Measurements from ENCODE around the gene SLAMF1. TPM values are rescaled to one million over a fixed set of nuclear protein-coding genes. Genes with fewer than 3 reads are reported as not detected.

The SLAMF1 gene
- total RNA-seq, 6 donors from 2014 or later: 0.11 to 3.9 (median 1.5) TPM

DNA sequence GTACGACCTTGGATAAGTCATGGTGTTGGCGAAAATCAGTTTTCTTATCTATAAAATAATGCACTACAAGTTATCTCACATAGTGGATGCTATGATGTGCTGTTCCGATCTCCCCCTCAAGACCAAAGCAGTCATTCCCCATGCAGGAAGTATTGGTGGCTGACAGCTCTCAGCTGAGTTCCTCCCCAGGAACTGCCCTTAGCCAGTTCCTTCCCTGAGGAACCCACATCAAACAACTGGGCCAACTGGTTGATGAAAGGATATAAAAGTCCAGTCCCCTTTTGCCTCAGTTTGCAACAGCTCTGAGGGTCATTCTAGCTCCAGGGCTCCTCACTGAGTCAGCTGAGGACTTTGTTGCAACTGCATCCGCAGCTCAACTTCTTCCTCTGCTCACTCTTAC, 16.1 kb upstream of the SLAMF1 start:
- Histone ChIP-seq H3K27ac (no peak overlapping the region), H3K4me1 (peaks cover 15 to 32% (median 25%) of the 10 kb centered on the region in 4 donors)
- WGBS, 2 donors: 79% methylated on average over 4 of the region's 4 CpGs

DNA sequence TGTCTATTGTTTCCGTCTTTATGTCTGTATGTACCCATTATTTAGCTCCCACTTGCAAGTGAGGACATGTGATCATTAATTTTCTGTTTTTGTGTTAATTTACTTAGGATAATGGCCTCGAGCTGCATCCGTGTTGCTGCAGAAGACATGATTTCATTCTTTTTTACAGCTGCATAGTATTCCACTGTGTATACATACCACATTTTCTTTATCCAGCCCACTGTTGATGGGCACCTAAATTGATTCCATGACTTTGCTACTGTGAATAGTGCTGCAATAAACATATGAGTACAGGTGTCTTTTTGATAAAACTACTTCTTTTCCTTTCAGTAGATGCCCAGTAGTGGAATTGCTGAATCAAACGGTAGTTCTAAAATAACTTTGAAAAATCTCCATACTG, 12.7 kb upstream of the SLAMF1 start:
- no peak for ATAC-seq (ENCODE audit: low FRiP score in 2 of 2)
- Histone ChIP-seq H3K9me3 (no peaks in the 10 kb centered on the region), H3K27ac (no peak overlapping the region), H3K36me3 (no peaks in the 10 kb centered on the region), H3K27me3 (no peaks in the 10 kb centered on the region), H3K4me3 (no peak overlapping the region), H3K4me1 (peaks cover 0 to 13% (median 6%) of the 10 kb centered on the region in 4 donors)
- no peak for DNase-seq
- TF ChIP-seq POLR2AphosphoS5 (IDR thresholded peaks at IDR 0.05) (no peak), EP300 (IDR thresholded peaks at IDR 0.05) (no peak), POLR2A (IDR thresholded peaks at IDR 0.05) (no peak)
- TF ChIP-seq, protein P1, sequence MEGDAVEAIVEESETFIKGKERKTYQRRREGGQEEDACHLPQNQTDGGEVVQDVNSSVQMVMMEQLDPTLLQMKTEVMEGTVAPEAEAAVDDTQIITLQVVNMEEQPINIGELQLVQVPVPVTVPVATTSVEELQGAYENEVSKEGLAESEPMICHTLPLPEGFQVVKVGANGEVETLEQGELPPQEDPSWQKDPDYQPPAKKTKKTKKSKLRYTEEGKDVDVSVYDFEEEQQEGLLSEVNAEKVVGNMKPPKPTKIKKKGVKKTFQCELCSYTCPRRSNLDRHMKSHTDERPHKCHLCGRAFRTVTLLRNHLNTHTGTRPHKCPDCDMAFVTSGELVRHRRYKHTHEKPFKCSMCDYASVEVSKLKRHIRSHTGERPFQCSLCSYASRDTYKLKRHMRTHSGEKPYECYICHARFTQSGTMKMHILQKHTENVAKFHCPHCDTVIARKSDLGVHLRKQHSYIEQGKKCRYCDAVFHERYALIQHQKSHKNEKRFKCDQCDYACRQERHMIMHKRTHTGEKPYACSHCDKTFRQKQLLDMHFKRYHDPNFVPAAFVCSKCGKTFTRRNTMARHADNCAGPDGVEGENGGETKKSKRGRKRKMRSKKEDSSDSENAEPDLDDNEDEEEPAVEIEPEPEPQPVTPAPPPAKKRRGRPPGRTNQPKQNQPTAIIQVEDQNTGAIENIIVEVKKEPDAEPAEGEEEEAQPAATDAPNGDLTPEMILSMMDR (IDR thresholded peaks at IDR 0.05): no peak
- WGBS, 2 donors: 95 to 98% methylated on average over 4 of the region's 4 CpGs

More for the DNA sequence above, 16.1 kb upstream of the SLAMF1 start:
- no peaks in the 10 kb centered on the region for H3K27me3 ChIP-seq
- H3K4me3 ChIP-seq: no peak overlapping the region
- no peak for TF ChIP-seq POLR2A (IDR thresholded peaks at IDR 0.05)
- TF ChIP-seq EP300 (IDR thresholded peaks at IDR 0.05): no peak
- TF ChIP-seq, protein P1 (IDR thresholded peaks at IDR 0.05): no peak
- TF ChIP-seq POLR2AphosphoS5 (IDR thresholded peaks at IDR 0.05): no peak
- H3K36me3 ChIP-seq: no peaks in the 10 kb centered on the region
- peak in 1 of 2 donors; percentile 28 for ATAC-seq (ENCODE audit: low FRiP score in 2 of 2)
- peak in 1 of 2 donors; percentile 28 for DNase-seq
- H3K9me3 ChIP-seq: no peaks in the 10 kb centered on the region

DNA sequence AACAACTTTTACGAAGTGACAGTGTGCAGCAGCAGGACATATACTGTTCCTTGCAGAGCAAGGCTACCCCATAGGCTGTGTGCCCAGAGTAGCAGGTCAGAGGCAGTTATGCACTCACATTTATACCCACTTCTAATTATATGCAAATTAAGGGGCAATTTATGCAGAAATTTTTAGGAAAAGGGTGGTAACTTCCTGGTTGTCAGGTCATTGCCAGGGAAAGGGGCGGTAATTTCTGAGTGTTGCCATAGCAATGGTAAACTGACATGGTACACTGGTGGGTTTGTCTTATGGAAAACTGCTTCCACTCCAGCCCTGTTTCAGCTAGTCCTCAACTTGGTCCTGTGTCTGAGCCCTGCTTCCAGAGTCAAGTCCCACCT, 12.0 kb upstream of the SLAMF1 start:
- 84 to 90% methylated on average over 2 of the region's 2 CpGs for WGBS, 2 donors
- ATAC-seq (ENCODE audit: low FRiP score in 2 of 2) (no peak), DNase-seq (no peak)
- Histone ChIP-seq H3K4me1 (peaks cover 0 to 12% (median 3%) of the 10 kb centered on the region in 4 donors), H3K4me3 (no peak overlapping the region), H3K9me3 (no peaks in the 10 kb centered on the region), H3K36me3 (no peaks in the 10 kb centered on the region), H3K27ac (no peak overlapping the region), H3K27me3 (no peaks in the 10 kb centered on the region)
- TF ChIP-seq POLR2AphosphoS5 (IDR thresholded peaks at IDR 0.05): no peak
- TF ChIP-seq, protein P1 (IDR thresholded peaks at IDR 0.05): no peak
- TF ChIP-seq POLR2A (IDR thresholded peaks at IDR 0.05): no peak
- no peak for TF ChIP-seq EP300 (IDR thresholded peaks at IDR 0.05)

DNA sequence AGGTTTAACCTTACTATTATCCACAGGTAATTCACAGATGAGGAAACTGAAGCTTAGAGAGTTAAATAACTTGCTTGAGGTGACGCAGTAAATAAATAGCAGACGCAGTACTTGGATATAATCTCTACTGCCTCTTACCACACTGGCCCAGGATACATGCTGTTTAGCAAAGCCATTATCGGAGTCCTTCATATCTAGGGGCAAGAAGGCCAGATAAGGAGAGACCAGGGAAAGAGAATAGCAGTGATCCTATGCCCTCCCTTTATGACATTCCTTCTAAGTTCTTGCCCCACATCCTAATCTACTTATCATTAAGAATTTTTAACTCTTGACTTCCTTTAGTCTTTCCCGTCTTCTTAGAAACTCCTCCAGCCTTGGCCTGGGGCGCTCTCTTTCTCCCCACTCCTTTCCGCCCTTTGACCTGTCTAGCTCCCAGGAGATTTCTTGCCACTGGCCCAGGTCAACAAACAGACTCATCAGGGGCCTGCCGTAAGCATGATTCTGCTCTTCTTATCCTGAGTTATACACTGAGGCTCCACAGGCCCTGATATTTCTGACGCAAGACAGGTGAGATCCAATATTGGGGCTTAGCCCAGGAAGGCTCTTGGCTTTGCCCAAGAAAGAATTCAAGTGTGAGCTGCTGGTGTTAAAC, 11.4 kb upstream of the SLAMF1 start:
- Histone ChIP-seq H3K4me1 (peaks cover 0 to 12% (median 3%) of the 10 kb centered on the region in 4 donors), H3K4me3 (no peak overlapping the region), H3K9me3 (no peaks in the 10 kb centered on the region), H3K27ac (peak overlapping the region in 1 of 4 donors; percentile 52), H3K27me3 (no peaks in the 10 kb centered on the region), H3K36me3 (no peaks in the 10 kb centered on the region)
- no peak for TF ChIP-seq EP300 (IDR thresholded peaks at IDR 0.05)
- TF ChIP-seq POLR2AphosphoS5 (IDR thresholded peaks at IDR 0.05): no peak
- no peak for TF ChIP-seq POLR2A (IDR thresholded peaks at IDR 0.05)
- TF ChIP-seq, protein P1 (IDR thresholded peaks at IDR 0.05): no peak
- WGBS, 2 donors: 80 to 83% methylated on average over 8 of the region's 8 CpGs
- ATAC-seq (ENCODE audit: low FRiP score in 2 of 2): no peak
- no peak for DNase-seq

All from upper lobe of left lung (tissue), 6 donors.